Measurements from ENCODE around the gene DUSP8.

DNA sequence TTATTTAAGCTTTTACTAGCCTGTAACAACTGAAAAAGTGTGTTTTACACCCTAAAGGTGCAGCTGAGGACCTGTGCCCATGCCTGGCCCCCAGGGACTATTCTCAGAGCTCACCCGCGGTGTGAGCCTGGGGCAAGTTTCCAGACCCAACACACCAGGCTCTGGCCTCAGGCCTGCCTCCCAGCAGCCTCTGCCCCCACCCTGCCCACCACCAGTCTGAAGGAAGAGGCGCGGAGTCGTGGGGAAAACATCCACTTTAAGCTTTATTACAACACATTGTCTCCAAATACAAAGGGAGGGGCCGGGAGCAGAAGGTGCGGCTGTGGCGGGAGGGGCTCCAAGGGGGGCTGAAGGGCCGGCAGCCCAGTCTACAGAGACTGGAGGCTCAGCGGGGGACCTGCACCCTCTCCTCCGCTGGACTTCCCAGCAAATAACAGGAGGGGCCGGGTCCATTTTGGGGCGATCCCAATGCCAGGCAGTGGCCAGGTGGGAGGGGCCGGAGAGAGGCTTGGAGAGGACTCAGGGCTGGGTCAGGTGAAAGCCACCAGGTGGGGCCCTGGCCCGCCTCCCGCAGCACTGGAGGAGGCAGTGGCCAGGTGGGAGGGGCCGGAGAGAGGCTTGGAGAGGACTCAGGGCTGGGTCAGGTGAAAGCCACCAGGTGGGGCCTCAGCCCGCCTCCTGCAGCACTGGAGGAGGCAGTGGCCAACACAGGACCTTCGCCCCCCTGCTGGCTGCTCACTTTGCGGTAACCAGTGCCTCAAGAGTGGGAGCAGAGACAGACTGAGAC is 18.1 kb downstream of the DUSP8 start:
- TF ChIP-seq, protein P1, sequence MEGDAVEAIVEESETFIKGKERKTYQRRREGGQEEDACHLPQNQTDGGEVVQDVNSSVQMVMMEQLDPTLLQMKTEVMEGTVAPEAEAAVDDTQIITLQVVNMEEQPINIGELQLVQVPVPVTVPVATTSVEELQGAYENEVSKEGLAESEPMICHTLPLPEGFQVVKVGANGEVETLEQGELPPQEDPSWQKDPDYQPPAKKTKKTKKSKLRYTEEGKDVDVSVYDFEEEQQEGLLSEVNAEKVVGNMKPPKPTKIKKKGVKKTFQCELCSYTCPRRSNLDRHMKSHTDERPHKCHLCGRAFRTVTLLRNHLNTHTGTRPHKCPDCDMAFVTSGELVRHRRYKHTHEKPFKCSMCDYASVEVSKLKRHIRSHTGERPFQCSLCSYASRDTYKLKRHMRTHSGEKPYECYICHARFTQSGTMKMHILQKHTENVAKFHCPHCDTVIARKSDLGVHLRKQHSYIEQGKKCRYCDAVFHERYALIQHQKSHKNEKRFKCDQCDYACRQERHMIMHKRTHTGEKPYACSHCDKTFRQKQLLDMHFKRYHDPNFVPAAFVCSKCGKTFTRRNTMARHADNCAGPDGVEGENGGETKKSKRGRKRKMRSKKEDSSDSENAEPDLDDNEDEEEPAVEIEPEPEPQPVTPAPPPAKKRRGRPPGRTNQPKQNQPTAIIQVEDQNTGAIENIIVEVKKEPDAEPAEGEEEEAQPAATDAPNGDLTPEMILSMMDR (conservative IDR thresholded peaks at IDR 0.05; ENCODE audit: low read length): no peak
- no peak for TF ChIP-seq EZH2phosphoT487 (IDR thresholded peaks at IDR 0.05; ENCODE audit: borderline replicate concordance)
